IPS-NIHi11 (cell line): ENCODE measurements around the gene CCHCR1.
A peak's percentile ranks its signal among the peaks of the same experiment; 100 is the strongest.
"Not testable (repeated sequence)": the region's sequence is repeated elsewhere in the genome, so short reads cannot be mapped to it uniquely, and the experiment has no call there.

Experiments used
- DNase-seq: peaks from one replicate; pipeline ENCODE4 v3.0.0; 2012; ENCODE audit warnings: mixed read lengths, low spot score

Gene CCHCR1, protein sequence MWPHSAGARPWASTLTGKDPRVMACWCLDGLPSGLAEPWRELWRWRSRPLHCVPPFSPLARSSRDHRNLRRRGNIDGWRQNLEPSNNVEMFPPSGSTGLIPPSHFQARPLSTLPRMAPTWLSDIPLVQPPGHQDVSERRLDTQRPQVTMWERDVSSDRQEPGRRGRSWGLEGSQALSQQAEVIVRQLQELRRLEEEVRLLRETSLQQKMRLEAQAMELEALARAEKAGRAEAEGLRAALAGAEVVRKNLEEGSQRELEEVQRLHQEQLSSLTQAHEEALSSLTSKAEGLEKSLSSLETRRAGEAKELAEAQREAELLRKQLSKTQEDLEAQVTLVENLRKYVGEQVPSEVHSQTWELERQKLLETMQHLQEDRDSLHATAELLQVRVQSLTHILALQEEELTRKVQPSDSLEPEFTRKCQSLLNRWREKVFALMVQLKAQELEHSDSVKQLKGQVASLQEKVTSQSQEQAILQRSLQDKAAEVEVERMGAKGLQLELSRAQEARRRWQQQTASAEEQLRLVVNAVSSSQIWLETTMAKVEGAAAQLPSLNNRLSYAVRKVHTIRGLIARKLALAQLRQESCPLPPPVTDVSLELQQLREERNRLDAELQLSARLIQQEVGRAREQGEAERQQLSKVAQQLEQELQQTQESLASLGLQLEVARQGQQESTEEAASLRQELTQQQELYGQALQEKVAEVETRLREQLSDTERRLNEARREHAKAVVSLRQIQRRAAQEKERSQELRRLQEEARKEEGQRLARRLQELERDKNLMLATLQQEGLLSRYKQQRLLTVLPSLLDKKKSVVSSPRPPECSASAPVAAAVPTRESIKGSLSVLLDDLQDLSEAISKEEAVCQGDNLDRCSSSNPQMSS

DNA sequence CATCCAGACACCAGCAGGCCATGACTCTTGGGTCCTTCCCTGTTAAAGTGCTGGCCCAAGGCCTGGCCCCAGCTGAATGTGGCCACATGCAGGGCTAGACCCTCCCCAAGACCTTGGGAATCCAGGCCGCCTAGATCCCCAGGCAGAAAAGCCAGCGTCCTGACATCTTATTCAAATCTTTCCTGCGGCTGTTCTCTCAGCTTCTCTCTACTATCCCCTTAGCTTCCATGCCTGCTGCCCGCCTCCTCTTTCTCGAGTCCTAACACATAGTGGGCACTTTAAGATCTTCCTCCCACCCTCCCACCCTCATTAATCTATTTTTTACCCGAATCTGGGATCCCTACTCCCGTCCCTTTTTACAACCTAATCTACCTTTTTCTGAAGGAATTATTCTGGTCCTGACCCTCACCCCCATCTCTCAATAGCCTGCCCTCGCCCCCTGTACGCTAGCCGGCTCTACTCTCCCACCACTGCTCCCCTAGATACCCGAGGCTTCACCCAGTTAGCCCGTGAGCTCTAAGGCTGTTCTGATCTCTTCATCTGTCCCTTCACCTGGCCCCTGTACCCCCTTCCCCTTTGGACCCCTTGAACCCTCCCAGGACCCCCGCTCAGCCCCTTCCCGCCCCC, at the start of gene CCHCR1:
Gene CCHCR1 (minus strand): TSS at position 290 of the 627 bp plus-strand sequence. CDS start 202 bp downstream, at position 88.
- DNase-seq = no peak

DNA sequence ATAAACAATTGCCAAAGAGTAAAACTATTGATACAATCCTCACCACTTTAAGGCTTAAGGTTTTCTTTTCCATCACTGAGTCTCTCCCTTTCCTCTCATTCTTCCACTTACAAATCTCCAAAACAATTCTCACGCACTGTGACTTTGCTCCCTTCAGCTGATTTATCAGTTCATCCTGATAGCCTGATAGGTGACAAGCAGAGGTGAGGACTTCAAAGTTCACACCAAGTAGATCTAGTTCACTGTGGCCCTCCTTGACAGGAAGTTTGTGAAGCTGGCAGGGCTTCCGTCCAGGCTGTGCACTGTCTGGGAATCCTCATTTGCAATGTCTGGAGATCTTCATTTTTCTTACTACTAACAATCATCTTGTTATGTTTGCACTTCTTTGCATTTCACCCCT, 48.0 kb upstream of the CCHCR1 start:
- no peak for DNase-seq

DNA sequence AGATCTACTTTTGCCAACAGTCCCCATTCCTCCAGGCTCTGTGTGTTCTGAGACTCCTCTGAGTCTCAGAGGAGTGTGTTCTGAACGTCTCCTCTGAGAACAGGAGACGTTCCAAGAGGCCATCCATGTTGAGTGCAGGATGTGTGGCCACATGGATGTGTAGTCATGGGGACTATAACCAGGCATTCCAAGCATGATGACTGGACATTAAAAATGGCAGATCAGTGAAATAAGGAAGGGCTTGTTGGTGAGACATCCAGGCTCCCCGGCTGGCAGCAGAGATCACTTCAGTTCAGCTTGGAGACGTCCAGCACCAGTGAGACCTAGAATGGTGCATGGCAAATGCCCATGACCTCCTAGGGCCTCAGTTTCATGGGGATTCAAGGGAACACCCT, 47.1 kb upstream of the CCHCR1 start:
- DNase-seq = no peak

DNA sequence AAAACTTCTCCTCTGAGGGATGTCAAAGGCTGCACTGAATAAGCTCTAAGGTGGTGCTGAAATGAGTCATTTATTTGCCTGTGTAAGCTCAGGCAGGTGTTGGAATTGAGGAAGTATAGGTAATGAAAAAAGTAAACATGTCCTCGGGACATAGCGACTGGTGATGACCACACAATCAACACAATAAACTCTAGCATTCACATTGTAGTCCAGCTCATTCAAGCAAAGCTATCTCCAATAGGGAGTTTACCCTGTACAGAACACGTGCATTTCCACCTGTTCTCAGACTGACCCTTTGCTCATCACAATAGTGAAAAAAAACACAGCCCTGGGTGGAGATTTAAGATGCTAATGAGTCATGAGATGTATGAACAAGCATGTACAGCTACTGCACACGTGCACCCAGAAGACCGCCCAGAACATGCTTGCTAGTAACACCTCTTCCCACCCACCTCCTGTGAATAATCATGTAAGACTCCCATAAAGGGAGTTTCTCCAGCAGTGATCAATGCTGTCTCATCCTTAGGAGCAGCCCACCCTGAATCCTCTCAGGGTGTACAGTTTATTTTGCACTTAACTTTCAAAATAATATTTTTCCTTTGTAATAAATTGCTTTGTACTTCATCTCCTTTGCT, 45.9 kb upstream of the CCHCR1 start:
- no peak for DNase-seq

DNA sequence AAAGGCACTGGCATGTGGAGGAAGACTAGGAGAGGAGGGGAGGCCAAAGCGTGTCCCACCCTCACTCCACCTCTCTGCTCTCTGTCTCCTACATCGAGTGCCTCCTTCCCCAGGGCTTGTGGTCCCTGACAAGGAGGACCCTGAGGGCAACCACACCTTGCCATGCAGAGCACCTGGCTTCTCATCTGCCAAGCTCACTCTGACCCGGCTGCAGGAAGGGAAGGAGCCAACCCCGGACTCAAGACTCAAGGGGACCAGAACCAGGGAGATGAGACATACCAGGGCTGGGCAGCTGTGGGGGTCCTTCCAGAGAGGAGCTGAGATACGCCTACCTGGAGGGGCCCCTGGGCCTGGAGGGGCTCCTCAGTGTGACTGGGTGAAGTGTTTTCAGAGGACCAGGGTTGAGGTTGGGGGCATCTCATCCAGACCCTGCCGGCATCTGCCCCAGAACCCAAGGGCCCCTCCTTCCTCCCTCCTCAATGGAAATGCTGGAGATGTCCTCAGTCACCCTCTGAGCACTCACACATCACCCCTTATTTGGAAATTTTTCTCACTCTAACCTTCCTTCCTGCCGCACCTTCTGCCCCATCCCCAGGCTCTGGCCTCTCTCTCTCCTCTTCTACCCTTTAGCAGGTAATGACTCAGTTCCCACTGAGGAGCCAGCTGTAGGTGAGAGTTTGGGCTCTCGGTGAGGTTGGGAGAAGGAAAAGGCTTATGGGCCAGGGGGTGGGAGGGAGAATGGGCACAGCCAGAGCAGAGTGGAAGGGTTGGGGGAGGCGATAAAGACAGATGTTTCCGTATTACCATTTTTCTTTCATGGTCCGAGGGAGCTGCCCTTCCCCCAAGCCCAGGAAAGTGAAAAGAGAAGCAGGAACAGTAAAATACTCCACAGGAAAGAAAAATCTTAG, 44.9 kb upstream of the CCHCR1 start:
- peak; percentile 20 for DNase-seq

DNA sequence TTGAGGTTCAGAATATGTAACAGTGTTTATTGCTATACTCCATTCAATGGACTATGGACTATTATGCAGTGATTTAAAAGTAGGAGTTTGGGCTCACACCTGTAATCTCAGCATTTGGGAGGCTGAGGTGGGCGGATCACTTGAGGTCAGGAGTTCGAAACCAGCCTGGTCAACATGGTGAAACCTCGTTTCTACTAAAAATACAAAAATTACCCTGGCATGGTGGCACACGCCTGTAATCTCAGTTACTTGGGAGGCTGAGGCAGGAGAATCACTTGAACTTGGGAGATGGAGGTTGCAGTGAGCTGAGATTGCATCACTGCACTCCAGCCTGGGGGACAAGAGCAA, 41.5 kb upstream of the CCHCR1 start:
- not testable (repeated sequence) for DNase-seq

DNA sequence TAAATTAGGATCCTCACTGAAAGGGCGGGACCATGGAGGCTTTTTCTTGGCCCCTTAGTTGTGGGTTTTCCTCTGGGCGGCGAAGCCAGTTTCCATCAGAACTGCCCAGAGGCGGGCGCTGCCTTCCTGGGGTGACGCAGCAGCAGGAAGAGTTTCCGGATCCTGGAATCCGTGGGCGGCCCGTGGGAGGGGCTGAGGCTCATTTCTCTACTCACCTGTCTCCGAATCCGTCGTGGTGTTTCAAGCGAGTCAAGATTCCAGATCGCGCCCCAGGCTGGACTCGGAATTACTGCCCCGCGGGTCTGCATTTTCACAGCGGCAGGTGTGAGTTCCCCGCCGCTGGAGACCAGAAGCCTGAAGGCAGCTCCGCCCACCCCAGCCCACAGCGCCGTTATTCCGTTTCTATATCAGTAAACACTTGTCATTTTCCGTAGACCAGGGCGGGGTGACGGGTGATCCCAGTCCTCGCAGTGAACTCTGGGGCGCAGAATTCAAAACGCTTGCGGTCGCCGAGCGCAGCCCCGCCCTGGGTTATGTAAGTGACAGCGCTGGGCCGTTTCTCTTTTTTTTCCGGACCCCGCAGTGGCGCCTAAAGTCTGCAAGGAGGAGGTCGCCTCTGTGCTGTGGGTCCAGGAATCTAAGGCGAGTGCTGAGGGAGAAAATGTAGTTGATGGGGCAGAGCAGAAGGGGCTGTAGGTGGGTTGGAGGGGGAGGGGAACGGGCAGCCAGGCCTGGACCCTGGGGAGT, 40.1 kb upstream of the CCHCR1 start:
- peak; percentile 59 for DNase-seq

DNA sequence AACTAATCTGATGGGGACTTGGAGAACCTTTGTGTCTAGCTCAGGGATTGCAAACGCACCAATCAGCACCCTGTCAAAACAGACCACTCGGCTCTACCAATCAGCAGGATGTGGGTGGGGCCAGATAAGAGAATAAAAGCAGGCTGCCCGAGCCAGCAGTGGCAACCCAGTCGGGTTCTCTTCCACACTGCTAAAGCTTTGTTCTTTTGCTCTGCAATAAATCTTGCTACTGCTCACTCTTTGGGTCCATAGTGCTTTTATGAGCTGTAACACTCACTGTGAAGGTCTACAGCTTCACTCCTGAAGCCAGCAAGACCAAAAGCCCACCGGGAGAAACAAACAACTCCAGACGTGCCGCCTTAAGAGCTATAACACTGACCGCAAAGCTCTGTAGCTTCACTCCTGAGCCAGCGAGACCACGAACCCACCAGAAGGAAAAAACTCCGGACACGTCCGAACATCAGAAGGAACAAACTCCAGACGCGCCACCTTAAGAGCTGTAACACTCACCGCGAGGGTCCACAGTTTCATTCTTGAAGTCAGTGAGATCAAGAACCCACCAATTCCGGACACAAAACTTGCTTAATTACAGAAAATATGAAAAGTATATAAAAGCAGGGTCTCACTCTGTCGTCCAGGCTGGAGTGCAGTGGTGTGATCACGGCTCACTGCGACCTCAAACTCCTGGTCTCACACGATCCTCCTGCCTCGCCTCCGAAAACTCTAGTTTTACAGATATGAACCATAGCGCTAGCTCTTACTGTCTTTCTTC, 38.8 kb upstream of the CCHCR1 start:
- not testable (repeated sequence) for DNase-seq

DNA sequence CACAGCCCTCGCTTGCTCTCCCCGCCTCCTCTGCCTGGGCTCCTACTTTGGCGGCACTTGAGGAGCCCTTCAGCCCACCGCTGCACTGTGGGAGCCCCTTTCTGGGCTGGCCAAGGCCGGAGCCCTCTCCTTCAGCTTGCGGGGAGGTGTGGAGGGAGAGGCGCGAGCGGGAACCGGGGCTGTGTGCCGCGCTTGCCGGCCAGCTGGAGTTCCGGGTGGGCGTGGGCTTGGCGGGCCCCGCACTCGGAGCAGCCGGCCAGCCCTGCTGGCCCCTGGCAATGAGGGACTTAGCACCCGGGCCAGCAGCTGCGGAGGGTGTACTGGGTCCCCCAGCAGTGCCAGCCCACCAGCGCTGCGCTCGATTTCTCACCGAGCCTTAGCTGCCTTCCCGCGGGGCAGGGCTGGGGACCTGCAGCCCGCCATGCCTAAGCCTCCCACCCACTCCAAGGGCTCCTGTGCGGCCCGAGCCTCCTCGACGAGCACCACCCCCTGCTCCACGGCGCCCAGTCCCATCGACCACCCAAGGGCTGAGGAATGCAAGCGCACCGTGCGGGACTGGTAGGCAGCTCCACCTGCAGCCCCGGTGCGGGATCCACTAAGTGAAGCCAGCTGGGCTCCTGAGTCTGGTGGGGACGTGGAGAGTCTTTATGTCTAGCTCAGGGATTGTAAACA, 37.8 kb upstream of the CCHCR1 start:
- DNase-seq = not testable (repeated sequence)

DNA sequence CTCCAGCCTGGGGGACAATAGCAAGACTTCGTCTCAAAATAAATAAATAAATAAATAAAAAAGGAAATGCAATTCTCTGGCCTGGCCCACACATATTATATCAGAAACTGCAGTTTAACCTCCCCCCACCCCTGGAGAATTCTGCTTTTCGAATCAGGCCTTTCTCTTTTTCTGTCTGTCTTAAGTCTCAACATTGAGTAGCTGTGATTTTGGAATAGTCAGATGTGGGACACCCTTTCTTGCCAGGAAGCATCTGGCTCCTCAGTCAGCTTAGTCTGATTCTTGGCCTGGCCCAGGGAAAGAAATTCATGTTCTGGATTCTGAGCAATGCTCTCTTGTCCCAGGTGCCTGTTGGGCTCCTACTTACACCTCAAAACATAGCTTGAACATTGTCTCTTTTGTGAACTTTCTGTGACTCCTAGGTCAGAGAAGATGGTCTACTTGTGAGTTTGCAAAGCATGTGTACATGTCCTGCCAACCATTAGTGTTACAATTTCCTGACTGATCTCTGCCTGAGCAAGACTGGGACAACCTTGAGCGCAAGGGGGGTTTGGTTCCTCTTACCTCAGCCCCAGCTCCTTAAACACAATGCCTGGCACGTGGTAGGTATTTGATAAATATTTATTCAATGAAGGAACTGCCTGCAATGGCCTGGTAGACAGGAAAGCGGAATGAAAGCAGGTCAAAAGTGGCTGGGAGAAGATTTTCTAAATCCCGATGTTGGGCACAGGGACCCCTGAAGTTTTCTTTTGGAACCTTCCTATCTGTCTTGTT, 36.6 kb upstream of the CCHCR1 start:
- DNase-seq = no peak

DNA sequence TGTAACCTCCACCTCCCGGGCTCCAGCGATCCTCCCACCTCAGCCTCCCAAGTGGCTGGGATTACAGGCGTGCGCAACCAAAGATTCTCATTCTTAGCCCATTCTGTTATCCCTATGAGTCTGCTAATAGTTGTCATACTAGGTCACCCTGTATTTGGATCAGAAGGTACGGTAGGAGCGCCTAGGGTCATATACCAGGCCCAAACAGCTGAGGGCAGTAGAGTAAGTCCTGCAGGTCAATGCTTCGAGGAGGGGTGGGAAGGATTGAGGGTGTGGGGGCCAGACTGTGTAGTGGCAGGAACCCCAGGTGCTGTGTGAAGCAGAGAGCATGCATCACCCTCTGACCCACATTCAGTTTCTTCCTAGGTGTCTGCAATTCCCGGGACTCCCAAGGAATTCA, 35.6 kb upstream of the CCHCR1 start:
- DNase-seq = no peak

DNA sequence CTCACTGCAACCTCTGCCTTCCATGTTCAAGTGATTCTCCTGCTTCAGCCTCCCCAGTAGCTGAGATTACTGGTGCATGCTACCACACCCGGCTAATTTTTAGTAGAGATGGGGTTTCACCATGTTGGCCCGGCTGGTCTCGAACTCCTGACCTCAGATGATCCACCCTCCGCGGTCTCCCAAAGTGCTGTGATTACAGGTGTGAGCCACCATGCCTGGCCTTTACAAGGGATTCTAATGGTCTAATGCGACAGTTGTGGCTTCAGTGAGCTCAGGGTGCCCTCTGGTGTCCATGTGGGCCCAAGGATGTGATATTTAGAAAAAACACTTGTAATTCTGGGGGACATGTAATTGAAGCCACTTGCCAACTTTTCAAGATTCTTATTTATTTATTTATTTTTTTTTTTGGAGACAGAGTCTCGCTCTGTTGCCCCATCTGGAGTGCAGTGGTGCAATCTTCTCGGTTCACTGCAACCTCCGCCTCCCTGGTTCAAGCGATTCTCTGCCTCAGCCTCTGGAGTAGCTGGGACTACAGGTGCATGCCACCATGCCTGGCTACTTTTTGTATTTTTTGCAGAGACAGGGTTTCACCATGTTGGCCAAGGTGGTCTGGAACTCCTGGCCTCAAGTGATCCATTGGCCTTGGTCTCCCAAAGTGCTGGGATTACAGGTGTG, 35.0 kb upstream of the CCHCR1 start:
- peak; percentile 53 for DNase-seq

DNA sequence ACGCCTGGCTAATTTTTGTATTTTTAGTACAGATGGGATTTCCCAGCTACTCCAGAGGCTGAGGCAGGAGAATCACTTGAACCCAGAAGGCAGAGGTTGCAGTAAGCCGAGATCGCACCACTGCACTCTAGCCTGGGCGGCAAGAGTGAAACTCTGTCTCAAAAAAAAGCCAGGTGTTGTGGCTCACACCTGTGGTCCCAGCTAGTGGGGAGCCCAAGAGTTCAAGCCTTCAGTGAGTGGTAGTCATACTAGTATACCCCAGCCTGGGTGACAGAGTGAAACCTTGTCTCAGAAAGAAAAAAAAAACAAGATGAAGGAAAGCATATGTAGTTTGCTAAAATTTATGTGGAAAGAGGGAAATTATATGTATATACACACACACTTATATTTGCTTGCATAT, 32.9 kb upstream of the CCHCR1 start:
- no peak for DNase-seq

DNA sequence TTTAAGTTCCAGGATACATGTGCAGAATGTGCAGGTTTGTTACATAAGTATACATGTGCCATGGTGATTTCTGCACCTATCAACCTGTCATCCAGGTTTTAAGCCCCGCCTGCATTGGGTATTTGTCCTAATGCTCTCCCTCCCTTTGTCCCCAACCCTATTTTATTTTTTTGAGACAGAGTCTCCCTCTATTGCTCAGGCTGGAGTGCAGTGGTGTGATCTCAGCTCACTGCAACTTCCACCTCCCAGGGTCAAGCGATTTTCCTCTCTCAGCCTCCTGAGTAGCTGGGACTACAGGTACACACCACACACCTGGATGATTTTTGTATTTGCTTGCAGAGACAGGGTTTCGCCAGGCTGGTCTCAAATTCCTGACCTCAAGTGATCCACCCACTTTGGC, 31.6 kb upstream of the CCHCR1 start:
- DNase-seq = not testable (repeated sequence)

DNA sequence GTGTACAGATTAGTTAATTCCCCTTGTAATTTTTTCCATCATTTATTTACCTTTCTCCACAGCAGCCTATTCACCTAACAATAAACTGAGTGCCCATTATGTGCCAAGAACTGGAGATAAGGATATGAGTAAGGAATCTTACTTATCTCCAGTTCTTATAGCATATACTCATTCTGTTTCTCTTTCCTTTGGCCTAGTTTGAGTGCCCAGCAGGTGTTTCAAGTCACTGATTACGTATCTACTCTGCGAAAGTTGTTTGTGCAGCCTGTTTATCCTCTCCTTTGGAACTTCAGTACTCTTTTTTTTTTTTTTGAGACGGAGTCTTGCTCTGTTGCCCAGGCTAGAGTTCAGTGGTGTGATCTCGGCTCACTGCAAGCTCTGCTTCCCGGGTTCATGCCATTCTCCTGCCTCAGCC, 30.2 kb upstream of the CCHCR1 start:
- no peak for DNase-seq

DNA sequence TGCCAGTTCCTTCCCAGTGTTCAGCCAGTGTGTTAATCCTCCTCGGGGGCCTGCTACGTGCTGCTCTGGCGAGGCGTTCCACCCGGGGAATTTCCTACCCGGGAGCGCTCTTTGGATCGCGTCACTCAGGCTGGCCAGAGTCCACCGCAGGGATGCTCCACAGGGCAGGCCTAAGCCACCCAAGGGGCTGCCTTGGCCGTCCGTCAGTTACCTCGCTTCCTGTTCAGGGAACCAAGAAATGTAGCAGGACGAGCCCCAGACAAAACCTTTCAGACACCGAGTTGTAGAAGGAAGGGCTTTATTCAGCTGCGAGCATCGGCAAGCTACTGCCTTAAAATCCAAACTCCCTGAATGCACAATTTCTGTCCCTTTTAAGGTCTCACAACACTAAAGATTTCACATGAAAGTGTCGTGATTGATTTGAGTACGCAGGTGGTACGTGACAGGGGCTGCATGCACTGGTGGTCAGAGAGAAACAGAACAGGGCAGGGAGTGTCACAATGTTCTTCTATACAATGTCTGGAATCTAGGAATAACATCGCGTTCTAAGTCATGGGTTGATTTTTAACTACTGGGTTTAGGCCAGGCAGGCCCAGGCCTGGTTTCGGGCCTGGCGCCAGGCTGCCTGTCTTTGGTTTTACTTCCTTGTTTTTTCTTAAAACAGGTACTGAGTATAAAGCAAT, 28.6 kb upstream of the CCHCR1 start:
- no peak for DNase-seq

DNA sequence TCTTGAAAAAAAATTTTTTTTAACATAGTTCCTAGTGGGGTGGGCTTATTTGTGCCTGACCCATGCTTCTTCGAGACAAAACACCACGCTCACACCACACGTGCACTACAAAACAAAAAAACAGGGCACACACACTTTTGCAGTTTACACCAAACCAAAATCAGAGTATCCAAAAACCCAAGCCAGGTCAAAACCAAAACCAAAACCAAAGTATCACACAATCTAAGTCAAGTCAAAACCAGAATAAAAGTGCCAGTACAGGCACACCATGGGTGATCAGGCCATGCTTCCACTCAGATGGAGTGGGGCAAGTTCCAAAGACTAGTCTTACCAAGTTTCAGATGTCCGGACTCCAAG, 28.1 kb upstream of the CCHCR1 start:
- DNase-seq = not testable (repeated sequence)
